Measurements from ENCODE around the gene PUDP. TPM values are rescaled to one million over a fixed set of nuclear protein-coding genes. Genes with fewer than 3 reads are reported as not detected.

The PUDP gene
- total RNA-seq, 1 donor from 2014 or later = 63.6 TPM

GRCh38 chrX:7156879-7157278 is 8.9 kb upstream of the PUDP start:
- Mint-ChIP-seq H3K36me3 (peaks cover 3% of the 10 kb centered on the region), H3K4me1 (ENCODE audit: unreplicated experiment) (peaks cover 24% of the 10 kb centered on the region)

DNA sequence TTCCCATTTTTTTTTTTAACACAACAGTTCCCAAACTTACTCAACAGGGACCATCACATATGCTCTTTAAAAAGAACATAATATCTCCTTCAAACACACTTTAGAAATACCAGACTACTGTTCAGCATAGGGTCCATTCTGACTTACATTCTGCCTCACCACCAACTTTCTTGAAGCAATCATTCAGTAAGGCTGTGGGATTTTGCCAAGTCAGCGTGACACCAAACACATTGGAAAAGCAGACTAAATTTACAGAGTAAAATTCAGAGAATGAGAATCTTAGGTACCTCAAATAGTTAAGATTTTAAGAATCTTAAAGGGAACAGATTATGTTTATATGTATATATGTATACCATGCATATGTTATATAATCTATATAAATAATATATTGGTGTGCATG is 7.2 kb upstream of the PUDP start:
- Mint-ChIP-seq H3K9me3 (no peaks in the 10 kb centered on the region), H3K36me3 (peaks cover 3% of the 10 kb centered on the region), H3K27ac (no peak overlapping the region), H3K4me3 (no peak overlapping the region), H3K27me3 (peaks cover 5% of the 10 kb centered on the region), H3K4me1 (ENCODE audit: unreplicated experiment) (peaks cover 24% of the 10 kb centered on the region)
- TF ChIP-seq CTCF (conservative IDR thresholded peaks at IDR 0.05) = no peak
- no peak for DNase-seq (ENCODE audit: extremely low spot score, unreplicated experiment)

More at GRCh38 chrX:7156879-7157278, 8.9 kb upstream of the PUDP start:
- no peak overlapping the region for H3K4me3 Mint-ChIP-seq
- DNase-seq (ENCODE audit: extremely low spot score, unreplicated experiment) = no peak
- peaks cover 5% of the 10 kb centered on the region for H3K27me3 Mint-ChIP-seq
- no peak for TF ChIP-seq CTCF (conservative IDR thresholded peaks at IDR 0.05)
- H3K27ac Mint-ChIP-seq = no peak overlapping the region
- H3K9me3 Mint-ChIP-seq = no peaks in the 10 kb centered on the region

DNA sequence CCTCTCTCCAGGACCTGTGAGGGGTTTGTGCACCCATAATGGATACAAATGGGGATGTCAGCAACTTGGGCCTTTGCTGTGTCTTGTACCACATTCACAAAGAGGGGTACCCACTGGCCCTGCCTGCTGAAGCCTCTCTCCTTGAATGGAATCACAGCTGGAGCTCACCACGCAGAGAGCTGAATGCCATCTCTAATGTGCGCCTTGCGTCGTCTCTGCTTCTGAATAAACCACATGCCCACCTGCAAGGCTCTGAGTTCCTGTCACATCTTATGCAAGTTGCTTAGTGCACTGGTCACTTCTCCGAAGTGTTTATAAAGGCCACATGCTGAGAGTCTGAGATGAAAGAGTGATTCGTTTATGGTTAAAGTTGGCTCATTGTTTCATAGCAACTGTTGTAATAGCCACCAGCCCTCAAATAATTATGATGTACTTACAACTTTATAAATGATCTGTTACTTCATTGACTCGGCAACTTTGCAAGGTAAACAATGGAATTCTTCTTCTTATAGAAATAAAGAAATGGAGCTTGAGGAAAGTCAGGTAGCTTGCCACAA is 6.2 kb upstream of the PUDP start:
- Mint-ChIP-seq H3K4me3 (no peak overlapping the region), H3K27me3 (peaks cover 5% of the 10 kb centered on the region), H3K36me3 (no peaks in the 10 kb centered on the region), H3K9me3 (no peaks in the 10 kb centered on the region), H3K4me1 (ENCODE audit: unreplicated experiment) (peaks cover 14% of the 10 kb centered on the region), H3K27ac (peak overlapping the region; percentile 52)
- TF ChIP-seq CTCF (conservative IDR thresholded peaks at IDR 0.05) = no peak
- DNase-seq (ENCODE audit: extremely low spot score, unreplicated experiment) = no peak

DNA sequence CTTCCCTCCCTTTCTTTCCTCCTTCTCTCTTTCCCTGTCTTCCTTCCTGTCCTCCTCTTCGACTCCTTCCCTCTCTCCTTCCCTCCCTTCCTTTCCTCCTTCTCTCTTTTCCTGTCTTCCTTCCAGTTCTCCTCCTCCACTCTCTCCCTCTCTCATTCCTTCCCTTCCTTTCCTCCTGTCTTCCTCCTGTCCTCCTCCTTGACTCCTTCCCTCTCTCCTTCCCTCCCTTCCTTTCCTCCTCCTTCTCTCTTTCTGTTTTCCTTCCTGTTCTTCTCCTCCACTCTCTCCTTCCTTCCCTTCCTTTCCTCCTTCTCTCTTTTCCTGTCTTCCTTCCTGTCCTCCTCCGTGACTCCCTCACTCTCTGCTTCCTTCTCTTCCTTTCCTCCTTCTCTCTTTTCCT is 5.3 kb upstream of the PUDP start:
- no peak for TF ChIP-seq CTCF (conservative IDR thresholded peaks at IDR 0.05)
- Mint-ChIP-seq H3K27ac (no peak overlapping the region), H3K9me3 (no peaks in the 10 kb centered on the region), H3K36me3 (no peaks in the 10 kb centered on the region), H3K27me3 (peaks cover 5% of the 10 kb centered on the region), H3K4me1 (ENCODE audit: unreplicated experiment) (peaks cover 9% of the 10 kb centered on the region), H3K4me3 (no peak overlapping the region)
- no peak for DNase-seq (ENCODE audit: extremely low spot score, unreplicated experiment)

DNA sequence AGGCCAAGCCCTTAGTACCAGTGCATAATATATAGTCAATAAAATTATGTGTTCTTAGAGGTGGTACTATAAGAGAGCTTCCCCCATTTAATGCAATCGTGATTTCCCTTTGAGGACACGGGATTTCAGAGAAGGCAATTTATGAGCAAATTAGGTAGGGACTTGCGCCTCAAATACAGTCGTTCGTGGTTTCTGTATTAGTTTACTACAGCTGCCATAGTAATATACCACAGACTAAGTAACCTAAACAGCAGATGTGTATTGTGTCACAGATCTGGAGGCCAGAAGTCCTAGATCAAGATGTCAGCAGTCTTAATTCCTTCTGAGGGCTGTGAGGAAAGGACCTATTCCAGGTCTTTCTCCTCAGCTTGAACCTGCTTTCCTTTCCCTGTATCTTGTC is 1.5 kb upstream of the PUDP start:
- Mint-ChIP-seq H3K27ac (no peak overlapping the region), H3K36me3 (no peaks in the 10 kb centered on the region), H3K9me3 (peaks cover under 1% of the 10 kb centered on the region), H3K4me1 (ENCODE audit: unreplicated experiment) (peaks cover 25% of the 10 kb centered on the region), H3K27me3 (peaks cover 5% of the 10 kb centered on the region), H3K4me3 (peak overlapping the region; percentile 56)
- no peak for TF ChIP-seq CTCF (conservative IDR thresholded peaks at IDR 0.05)
- DNase-seq (ENCODE audit: extremely low spot score, unreplicated experiment) = no peak
